ENCODE data around the gene TFCP2L1.
"Not testable (repeated sequence)": the region's sequence is repeated elsewhere in the genome, so short reads cannot be mapped to it uniquely, and the experiment has no call there.

Gene TFCP2L1

GRCh38 chr2:121279476-121280220, 5.4 kb downstream of the TFCP2L1 start:
- DNase-seq (ENCODE audit: low read depth, low spot score): no peak
- H3K4me3 ChIP-seq (ENCODE audit: low read length): no peak overlapping the region

GRCh38 chr2:121276341-121276740, 8.7 kb downstream of the TFCP2L1 start:
- DNase-seq (ENCODE audit: low read depth, low spot score): no peak
- H3K4me3 ChIP-seq (ENCODE audit: low read length): no peak overlapping the region

- H3K4me3 ChIP-seq (ENCODE audit: low read length): no peak overlapping the region
- no peak for DNase-seq (ENCODE audit: low read depth, low spot score)
Measured at GRCh38 chr2:121273116-121273515, 11.9 kb downstream of the TFCP2L1 start.

GRCh38 chr2:121272596-121272995, 12.4 kb downstream of the TFCP2L1 start:
- H3K4me3 ChIP-seq (ENCODE audit: low read length): no peak overlapping the region
- no peak for DNase-seq (ENCODE audit: low read depth, low spot score)

- not testable (repeated sequence) for H3K4me3 ChIP-seq (ENCODE audit: low read length); DNase-seq (ENCODE audit: low read depth, low spot score)
Measured at GRCh38 chr2:121269436-121269835, 15.6 kb downstream of the TFCP2L1 start.

GRCh38 chr2:121266543-121267106, 18.4 kb downstream of the TFCP2L1 start:
- no peak overlapping the region for H3K4me3 ChIP-seq (ENCODE audit: low read length)
- DNase-seq (ENCODE audit: low read depth, low spot score): no peak

GRCh38 chr2:121263996-121264715, 20.8 kb downstream of the TFCP2L1 start:
- no peak for DNase-seq (ENCODE audit: low read depth, low spot score)
- no peak overlapping the region for H3K4me3 ChIP-seq (ENCODE audit: low read length)

GRCh38 chr2:121260370-121261154, 24.4 kb downstream of the TFCP2L1 start:
- no peak overlapping the region for H3K4me3 ChIP-seq (ENCODE audit: low read length)
- no peak for DNase-seq (ENCODE audit: low read depth, low spot score)

- DNase-seq (ENCODE audit: low read depth, low spot score): no peak
- no peak overlapping the region for H3K4me3 ChIP-seq (ENCODE audit: low read length)
Measured at GRCh38 chr2:121258051-121258450, 27.0 kb downstream of the TFCP2L1 start.

- DNase-seq (ENCODE audit: low read depth, low spot score): no peak
- H3K4me3 ChIP-seq (ENCODE audit: low read length): no peak overlapping the region
Measured at GRCh38 chr2:121257480-121257840, 27.5 kb downstream of the TFCP2L1 start.

GRCh38 chr2:121256720-121257479, 28.1 kb downstream of the TFCP2L1 start:
- no peak for DNase-seq (ENCODE audit: low read depth, low spot score)
- no peak overlapping the region for H3K4me3 ChIP-seq (ENCODE audit: low read length)

GRCh38 chr2:121255358-121255757, 29.6 kb downstream of the TFCP2L1 start:
- DNase-seq (ENCODE audit: low read depth, low spot score): no peak
- no peak overlapping the region for H3K4me3 ChIP-seq (ENCODE audit: low read length)

- H3K4me3 ChIP-seq (ENCODE audit: low read length): no peak overlapping the region
- no peak for DNase-seq (ENCODE audit: low read depth, low spot score)
Measured at GRCh38 chr2:121254748-121255147, 30.3 kb downstream of the TFCP2L1 start.

GRCh38 chr2:121253674-121254240, 31.2 kb downstream of the TFCP2L1 start:
- H3K4me3 ChIP-seq (ENCODE audit: low read length): no peak overlapping the region
- no peak for DNase-seq (ENCODE audit: low read depth, low spot score)

- no peak overlapping the region for H3K4me3 ChIP-seq (ENCODE audit: low read length)
- no peak for DNase-seq (ENCODE audit: low read depth, low spot score)
Measured at GRCh38 chr2:121253021-121253673, 31.9 kb downstream of the TFCP2L1 start.

GRCh38 chr2:121251497-121251896, 33.5 kb downstream of the TFCP2L1 start:
- H3K4me3 ChIP-seq (ENCODE audit: low read length): no peak overlapping the region
- no peak for DNase-seq (ENCODE audit: low read depth, low spot score)

GRCh38 chr2:121248766-121249343, 36.1 kb downstream of the TFCP2L1 start:
- no peak overlapping the region for H3K4me3 ChIP-seq (ENCODE audit: low read length)
- DNase-seq (ENCODE audit: low read depth, low spot score): no peak

GRCh38 chr2:121247971-121248370, 37.0 kb downstream of the TFCP2L1 start:
- DNase-seq (ENCODE audit: low read depth, low spot score): no peak
- no peak overlapping the region for H3K4me3 ChIP-seq (ENCODE audit: low read length)

Measured in Jurkat, Clone E6-1 (cell line).